Left ventricle myocardium superior (tissue), 1 donor: ENCODE results near the gene NCOA3. TPM values are rescaled to one million over a fixed set of nuclear protein-coding genes. Genes with fewer than 3 reads are reported as not detected.

Experiments
- ATAC-seq: fragments of 200-7000 bp; cut with Tn5 transposase; one replicate; pipeline ENCODE4 v1.9.1; 2020; ENCODE audit warnings: mild to moderate bottlenecking, moderate library complexity
- DNase-seq: peaks from one replicate; pipeline ENCODE4 v3.0.0-alpha.2; 2020
- intact Hi-C: fragments of 100-400 bp; cut with micrococcal nuclease; formaldehyde crosslinking; loops from one replicate; pipeline ENCODE4 v1.11.0; 2022
- total RNA-seq: library from RNA; stranded (reverse); fragmentation: NEBNext Ultra II Directional; extraction: Animal tissue kit (Norgen Biotek cat#: 25700); gene quantifications from one replicate; pipeline ENCODE4 v1.2.1, GENCODE V29; 2021
- donor health status: DM: no; HTN: yes; CAD: no; lungs with severe emphysema.

Gene NCOA3
- total RNA-seq, 1 donor from 2014 or later, result 23.3 TPM

GRCh38 chr20:47527004-47527800, 25.5 kb downstream of the NCOA3 start:
- intact Hi-C loops, result no loop called here
- DNase-seq (no peak), ATAC-seq (no peak)

GRCh38 chr20:47529840-47530239, 28.2 kb downstream of the NCOA3 start:
- intact Hi-C loops, result no loop called here
- DNase-seq, result no peak
- no peak for ATAC-seq

GRCh38 chr20:47531458-47531857, 29.8 kb downstream of the NCOA3 start:
- peak; percentile 29 for ATAC-seq
- no peak for DNase-seq
- intact Hi-C loops, result no loop called here

GRCh38 chr20:47532002-47532401, 30.3 kb downstream of the NCOA3 start:
- no peak for DNase-seq
- no peak for ATAC-seq
- intact Hi-C loops, result no loop called here

- DNase-seq (no peak), ATAC-seq (no peak)
- intact Hi-C loops, result no loop called here
Measured at GRCh38 chr20:47533518-47534062, 31.9 kb downstream of the NCOA3 start.

- DNase-seq (no peak), ATAC-seq (no peak)
- intact Hi-C loops, result no loop called here
Measured at GRCh38 chr20:47534405-47534804, 32.7 kb downstream of the NCOA3 start.

GRCh38 chr20:47535088-47535487, 33.4 kb downstream of the NCOA3 start:
- no peak for DNase-seq
- no peak for ATAC-seq
- intact Hi-C loops, result no loop called here

- ATAC-seq (no peak), DNase-seq (no peak)
- intact Hi-C loops, result no loop called here
Measured at GRCh38 chr20:47535994-47536393, 34.3 kb downstream of the NCOA3 start.

GRCh38 chr20:47540443-47541354, 39.0 kb downstream of the NCOA3 start:
- intact Hi-C loops, result no loop called here
- ATAC-seq (no peak), DNase-seq (no peak)

GRCh38 chr20:47541355-47541922, 39.8 kb downstream of the NCOA3 start:
- intact Hi-C loops, result no loop called here
- no peak for DNase-seq
- no peak for ATAC-seq

- peak; percentile 16 for ATAC-seq
- intact Hi-C loops, result no loop called here
Measured at GRCh38 chr20:47543006-47543431, 41.3 kb downstream of the NCOA3 start.

GRCh38 chr20:47544240-47544639, 42.6 kb downstream of the NCOA3 start:
- intact Hi-C loops, result no loop called here
- ATAC-seq (peak; percentile 46), DNase-seq (no peak)

More at GRCh38 chr20:47543006-47543431, 41.3 kb downstream of the NCOA3 start:
- no peak for DNase-seq

GRCh38 chr20:47544852-47545251, 43.2 kb downstream of the NCOA3 start:
- no peak for DNase-seq
- intact Hi-C loops, result no loop called here
- peak; percentile 46 for ATAC-seq

- ATAC-seq (no peak), DNase-seq (no peak)
- intact Hi-C loops, result no loop called here
Measured at GRCh38 chr20:47545499-47545898, 43.8 kb downstream of the NCOA3 start.

GRCh38 chr20:47546184-47547033, 44.7 kb downstream of the NCOA3 start:
- ATAC-seq (no peak), DNase-seq (no peak)
- intact Hi-C loops, result no loop called here

- no peak for ATAC-seq
- intact Hi-C loops, result no loop called here
- no peak for DNase-seq
Measured at GRCh38 chr20:47547034-47547387, 45.3 kb downstream of the NCOA3 start.

- intact Hi-C loops, result no loop called here
- peak; percentile 20 for ATAC-seq
- DNase-seq, result no peak
Measured at GRCh38 chr20:47549671-47550070, 48.0 kb downstream of the NCOA3 start.

- intact Hi-C loops, result no loop called here
- DNase-seq (no peak), ATAC-seq (no peak)
Measured at GRCh38 chr20:47551222-47551621, 49.5 kb downstream of the NCOA3 start.

GRCh38 chr20:47551841-47552240, 50.2 kb downstream of the NCOA3 start:
- ATAC-seq (peak; percentile 48), DNase-seq (no peak)
- intact Hi-C loops, result no loop called here
